HG02610 (cell line): ENCODE measurements around the gene DIP2C.

Experiments used
- ATAC-seq: cut with Tn5 transposase; IDR thresholded peaks from one replicate; pipeline ENCODE4 v1.9.1; 2021; ENCODE audit warnings: mild to moderate bottlenecking, moderate library complexity; ENCODE audit not compliant: unreplicated experiment

Gene DIP2C

DNA sequence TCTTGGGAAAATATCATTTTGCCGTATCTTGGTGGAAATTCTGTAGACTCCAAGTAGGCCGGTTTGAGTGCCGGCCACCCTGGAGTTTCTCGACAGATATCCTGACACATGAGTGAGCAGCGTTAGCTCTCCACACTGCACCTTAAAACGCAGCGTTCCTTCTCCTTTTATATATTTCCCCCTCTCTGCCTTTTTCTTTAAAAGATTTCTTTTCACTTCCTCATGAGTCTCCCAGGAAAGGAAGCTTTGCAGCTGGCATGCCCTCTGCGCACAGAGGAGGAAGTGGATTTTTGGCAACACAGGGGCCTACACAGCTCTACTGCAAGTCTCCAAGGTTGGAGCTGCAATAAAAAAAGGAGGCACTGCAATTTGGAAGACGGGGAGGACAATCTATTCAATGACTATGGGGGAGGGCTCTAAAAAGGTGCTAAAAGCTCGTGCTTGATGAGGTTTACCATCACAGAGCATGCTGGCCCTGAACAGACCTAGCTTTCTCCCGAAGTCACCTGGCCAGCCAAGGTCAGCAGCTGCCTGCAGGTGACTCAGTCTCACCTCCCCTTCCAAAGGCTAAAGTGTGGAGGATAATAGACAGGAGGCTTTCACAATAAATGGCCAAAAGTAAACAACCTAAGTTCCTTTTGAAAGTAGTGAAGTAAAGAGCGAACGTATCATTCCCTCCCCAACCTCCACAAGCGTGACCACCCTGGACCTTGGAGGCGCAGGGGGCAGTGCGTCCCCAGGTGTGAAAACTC is 301.4 kb downstream of the DIP2C start:
- no peak for ATAC-seq

GRCh38 chr10:387593-387891 is 301.9 kb downstream of the DIP2C start:
- no peak for ATAC-seq

DNA sequence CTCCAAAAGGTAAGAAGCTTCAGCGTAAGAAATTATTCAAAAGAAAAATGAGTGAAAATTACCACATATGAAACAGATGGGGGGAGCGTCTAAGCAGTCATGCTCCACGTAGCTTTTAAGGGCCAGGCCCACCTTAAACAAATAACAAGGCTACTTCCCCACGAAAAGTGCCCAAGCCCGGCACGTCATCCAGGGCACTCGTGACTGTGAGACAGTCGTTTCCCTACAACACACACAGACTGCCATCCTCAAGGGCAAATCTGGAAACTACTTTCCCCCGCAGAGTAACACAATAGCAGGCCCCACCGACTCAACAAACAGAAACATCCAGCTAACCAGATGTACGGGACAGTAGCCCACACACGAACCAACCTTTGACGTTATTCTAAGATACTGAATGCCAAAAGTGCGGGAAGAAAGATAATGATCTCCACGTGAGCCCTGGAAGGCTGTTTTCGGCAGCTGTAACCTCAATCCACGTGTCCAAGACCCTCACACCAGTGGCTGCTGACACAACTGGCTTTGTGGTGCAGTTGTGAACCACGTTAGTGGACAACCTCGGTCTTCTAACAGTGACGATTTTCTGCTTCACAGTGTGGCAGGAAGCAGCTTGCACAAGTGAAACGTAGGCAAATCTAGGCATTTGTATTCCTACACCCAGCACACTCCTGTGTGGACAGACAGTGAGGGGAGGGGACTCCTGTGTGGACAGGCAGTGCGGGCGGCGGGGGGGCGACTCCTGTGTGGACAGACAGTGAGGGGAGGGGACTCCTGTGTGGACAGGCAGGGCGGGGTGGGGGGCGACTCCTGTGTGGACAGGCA is 302.5 kb downstream of the DIP2C start:
- no peak for ATAC-seq

DNA sequence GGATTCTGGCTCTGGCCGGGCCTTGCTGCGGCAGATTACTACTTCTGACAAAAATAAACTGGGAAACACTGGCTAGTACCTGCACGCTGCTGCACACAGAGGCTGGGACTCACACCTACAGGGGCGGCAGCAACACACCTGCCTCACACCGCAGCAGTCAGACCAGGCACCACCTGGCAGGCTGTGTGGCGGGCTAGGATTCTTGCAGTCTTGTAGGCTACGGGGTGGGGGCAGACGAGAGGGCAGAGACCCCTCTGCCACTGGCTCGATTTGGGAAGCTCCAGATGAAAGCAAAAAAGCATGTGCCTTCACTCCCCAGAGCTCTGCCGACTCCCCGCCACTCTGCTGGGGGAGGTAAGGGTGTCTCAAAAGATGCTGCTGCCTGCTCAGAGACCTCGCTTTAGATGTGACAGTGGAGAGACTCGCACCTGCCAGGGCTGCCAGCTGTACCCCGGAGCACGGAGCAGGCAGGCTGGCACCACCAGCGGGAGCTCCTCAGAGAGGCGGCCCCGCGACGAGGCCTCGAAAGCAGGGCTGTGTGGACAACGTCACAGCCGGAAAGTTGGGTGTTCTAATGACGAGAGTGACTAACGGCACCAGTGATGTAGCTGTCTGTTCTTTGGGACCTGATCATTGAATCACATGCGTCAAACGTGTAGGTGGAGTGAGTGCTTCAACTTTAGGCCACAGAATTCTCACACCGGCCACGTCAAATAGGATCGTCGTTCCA is 303.7 kb downstream of the DIP2C start:
- ATAC-seq: no peak

- ATAC-seq: no peak
Measured at GRCh38 chr10:384538-385305, 304.7 kb downstream of the DIP2C start.

- ATAC-seq: no peak
Measured at GRCh38 chr10:383519-383918, 305.9 kb downstream of the DIP2C start.

DNA sequence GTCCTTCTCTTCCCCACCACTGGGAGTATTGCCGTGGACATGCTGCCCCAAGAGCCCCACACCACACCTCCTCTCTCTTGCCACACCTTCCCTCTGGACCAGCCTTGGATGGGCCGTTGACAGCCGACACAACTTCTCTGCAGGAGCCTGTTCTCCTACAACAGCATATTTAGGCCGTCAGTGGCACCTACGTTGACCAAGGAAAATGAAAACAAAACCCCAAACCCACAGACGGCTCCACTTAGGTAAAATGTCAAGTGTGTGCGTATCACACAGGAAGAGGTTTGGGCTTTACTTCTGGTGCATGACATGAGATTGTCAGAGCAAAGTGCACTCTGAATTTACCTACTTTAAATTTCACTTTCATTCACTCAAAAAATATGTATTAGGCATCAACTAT is 307.7 kb downstream of the DIP2C start:
- no peak for ATAC-seq

DNA sequence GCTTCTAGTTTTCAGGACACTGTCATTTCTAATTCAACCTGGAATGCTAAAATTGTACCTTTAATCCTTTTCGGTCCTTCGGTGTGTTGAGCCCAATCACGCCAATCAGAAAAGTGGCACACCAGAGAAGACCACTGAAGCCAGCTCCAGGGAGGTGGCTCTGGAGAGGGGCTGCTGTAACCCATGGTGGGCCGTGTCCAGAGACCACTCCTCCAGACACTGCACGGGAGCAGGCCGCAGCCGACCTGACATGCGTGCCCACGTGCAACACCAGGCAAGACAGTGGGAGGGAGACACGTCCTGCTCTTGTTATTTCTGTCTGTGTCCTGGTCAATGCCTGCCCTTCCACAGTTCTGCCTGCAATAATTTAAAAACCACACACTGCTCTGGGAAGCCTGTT is 308.1 kb downstream of the DIP2C start:
- ATAC-seq: no peak

DNA sequence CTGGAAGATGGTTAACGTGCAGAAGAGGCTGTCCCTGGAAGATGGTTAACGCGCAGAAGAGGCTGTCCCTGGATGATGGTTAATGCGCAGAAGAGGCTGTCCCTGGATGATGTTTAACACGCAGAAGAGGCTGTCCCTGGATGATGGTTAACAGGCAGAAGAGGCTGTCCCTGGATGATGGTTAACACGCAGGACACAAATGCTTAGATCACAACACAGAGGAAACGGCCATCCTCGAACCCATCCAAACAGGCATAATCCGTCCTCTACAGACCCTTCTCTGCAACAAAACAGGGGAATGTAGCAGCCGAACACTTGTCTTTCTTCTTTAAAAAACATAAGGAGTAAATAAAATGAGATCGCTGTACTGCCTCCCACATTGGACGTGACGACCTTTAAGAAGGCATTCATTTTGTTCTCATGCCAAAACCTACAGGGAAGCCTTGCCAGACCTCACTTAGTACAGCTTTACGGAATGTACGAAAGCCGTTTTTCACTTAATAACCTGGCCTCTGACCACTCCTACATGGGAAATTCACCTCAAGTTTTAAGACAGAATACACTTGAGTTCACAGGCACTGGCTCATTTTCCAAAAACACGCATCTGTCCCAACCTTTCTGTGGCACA is 309.0 kb downstream of the DIP2C start:
- ATAC-seq: no peak

DNA sequence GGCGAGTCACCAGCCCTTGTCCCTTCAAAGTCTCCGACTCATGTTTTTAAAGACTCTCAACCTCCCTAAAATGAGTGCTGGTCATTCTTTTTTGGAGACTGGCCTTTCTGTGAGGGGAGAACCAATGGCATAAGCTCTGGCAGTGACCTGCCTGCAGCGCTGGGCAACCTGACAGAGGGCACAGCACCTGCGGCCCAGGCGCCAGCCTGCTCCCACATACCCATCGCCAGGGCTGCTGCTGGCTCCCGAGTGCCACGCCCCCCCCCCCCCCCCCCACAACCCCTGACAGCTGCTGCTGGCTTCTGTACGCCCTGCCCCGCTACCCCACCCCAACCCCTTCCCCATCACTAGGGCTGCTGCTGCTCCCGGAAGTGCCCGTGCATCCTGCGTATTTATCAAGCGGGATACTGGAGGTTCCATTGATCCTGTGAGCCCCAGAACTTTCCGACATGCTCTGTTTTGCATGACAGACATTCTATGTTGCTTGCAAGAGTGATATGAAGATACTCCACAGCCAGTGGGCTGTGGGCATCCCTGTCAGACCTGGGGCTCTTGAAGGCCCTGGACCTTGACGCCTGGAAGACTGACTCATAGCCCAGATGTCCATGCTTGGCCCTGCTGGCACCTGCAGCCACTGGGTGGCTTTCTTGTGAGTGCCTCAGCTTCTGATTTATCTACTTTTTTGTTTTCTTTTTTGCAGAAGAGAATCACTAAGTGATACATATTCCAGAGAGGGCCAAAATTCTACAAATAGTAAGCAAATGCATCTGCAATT is 310.4 kb downstream of the DIP2C start:
- ATAC-seq: no peak

GRCh38 chr10:378230-378929 is 311.1 kb downstream of the DIP2C start:
- ATAC-seq: no peak

- ATAC-seq: no peak
Measured at GRCh38 chr10:377228-377627, 312.2 kb downstream of the DIP2C start.

DNA sequence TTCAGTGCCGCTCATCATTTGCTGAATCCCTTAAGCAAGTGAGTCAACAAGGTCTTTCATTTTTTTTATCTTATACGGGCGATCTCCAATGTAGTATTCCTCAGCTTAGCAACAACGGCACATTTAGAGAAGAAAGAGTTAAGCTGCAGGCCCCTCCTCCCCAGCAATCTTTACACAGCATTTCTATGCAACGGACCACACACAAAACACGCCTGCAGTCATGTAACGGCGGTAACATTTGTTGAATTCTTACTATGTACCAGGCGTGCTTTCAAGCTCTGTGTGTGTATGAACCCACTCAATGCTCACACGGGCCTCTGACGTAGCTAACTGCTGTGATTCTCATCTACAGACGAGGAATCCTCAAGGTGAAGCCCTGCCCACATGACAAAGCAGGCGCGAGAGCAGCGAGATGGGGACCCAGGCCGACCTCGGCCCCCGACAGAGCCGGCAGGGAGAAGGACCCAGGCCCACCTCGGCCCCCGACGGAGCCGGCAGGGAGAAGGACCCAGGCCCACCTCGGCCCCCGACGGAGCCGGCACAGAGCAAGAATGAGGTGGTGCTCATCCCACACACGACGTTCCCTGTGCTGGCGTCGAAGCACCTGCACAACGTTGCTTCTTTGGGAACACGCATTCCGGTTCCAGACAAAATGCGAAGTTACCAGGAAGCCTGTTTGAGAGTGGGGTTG is 313.5 kb downstream of the DIP2C start:
- no peak for ATAC-seq

- ATAC-seq: no peak
Measured at GRCh38 chr10:374354-374753, 315.1 kb downstream of the DIP2C start.

DNA sequence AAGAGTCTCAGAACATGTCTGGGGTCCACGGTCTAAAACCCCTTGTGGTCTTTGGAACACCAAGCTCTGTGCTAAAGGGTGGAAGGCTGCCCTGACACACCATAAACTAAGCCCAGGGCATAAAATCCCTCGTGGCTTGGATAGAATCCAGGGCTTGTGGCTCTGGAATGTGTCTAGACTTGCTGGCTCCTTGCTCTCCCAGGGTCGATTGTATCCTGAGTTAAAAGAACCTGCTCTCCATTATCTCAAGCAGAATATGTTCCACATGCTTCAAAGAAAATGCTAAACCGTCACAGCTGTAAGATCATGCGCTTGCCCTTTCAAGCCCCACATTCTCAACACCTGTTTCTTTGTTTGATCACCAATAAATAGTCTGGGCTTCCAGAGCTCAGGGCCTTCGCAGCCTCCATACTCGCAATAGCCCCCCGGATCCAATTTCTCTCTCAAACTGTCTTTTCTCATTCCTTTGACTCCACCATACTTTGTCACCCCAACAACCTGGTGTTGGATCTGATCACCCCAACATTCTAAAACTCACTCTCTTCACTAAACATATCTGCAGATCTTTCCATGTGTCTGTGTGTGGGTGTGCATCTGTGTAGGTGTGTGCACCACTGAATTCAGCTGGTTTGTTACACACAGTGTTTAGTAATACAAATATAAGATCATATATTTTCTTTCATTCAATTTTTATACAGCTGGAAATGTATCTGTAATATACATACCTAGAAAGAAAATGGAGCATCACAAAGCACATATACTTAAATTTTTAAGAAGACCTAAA is 315.8 kb downstream of the DIP2C start:
- no peak for ATAC-seq

GRCh38 chr10:373015-373414 is 316.5 kb downstream of the DIP2C start:
- no peak for ATAC-seq

GRCh38 chr10:372566-372965 is 316.9 kb downstream of the DIP2C start:
- ATAC-seq: no peak

DNA sequence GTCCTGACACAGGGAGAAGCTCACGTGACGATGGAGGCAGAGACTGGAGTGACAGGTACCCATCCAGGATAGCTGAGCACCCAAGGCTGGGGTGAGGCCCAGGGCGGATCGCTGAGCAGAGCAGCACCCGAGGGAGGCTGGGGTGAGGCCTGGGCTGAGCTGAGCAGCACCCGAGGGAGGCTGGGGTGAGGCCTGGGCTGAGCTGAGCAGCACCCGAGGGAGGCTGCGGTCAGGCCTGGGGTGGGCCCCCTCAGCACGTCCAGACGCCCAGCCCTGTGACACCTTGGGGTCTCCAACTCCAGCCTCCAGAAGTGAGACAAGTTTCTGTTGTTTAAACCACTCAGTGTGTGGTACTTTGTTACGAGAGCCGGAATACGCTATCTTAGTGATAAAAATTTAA is 318.0 kb downstream of the DIP2C start:
- no peak for ATAC-seq
